ENCODE results near the gene VWA8.
"Not testable (repeated sequence)": the region's sequence is repeated elsewhere in the genome, so short reads cannot be mapped to it uniquely, and the experiment has no call there.

VWA8 gene

DNA sequence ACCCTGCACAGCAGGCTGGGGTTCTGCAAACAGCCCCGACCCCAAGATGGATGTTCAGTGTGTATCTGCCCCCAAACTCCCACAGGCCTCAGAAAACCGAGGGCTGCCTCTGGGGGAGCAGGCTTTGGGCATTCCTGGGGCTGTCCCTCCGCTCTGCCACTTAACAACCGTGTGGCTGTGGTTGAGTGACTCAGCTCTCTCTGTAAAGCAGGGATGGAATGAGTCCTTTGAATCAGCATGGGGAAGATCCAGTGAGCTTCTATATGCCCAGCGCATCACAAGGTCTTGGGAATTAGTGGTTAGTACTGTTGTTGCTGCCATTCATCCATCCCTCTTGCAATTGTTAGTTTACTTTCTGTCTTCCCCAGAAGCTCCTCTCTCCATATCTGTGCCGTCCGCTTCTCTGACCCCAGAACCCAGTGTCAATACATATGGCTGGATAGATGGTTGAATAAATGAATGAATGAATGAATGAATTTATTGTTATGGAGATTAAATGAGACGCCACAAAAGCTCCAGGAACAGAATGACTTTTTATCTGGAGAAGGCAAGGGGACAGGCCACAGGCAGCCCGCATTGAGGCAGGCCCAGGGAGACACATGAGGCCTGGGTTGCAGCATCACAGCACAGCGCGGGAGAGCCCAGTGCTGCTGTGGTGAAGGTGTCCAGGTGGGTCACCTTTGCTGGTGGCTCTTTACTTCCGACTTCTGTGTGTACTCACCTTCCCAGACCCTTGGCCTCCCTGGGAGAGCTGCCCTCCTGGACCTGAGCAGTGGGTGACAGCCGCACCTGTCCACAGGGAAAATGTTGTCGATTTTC is 414.3 kb downstream of the VWA8 start:
- no peak for DNase-seq

DNA sequence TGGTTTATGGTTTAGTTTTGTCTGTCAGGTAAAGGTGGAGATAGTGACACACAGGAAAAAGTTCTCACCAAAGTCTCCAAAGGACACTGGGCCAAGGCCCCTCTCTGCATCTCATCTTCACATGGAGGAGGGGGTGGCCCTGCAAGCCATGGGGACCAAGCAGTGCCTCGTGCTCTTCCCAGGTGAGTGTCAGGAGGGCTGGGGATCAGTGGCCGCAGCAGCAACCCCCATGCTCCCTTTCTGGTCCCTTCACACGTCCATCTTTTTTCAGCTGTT is 415.5 kb downstream of the VWA8 start:
- DNase-seq, result no peak

DNA sequence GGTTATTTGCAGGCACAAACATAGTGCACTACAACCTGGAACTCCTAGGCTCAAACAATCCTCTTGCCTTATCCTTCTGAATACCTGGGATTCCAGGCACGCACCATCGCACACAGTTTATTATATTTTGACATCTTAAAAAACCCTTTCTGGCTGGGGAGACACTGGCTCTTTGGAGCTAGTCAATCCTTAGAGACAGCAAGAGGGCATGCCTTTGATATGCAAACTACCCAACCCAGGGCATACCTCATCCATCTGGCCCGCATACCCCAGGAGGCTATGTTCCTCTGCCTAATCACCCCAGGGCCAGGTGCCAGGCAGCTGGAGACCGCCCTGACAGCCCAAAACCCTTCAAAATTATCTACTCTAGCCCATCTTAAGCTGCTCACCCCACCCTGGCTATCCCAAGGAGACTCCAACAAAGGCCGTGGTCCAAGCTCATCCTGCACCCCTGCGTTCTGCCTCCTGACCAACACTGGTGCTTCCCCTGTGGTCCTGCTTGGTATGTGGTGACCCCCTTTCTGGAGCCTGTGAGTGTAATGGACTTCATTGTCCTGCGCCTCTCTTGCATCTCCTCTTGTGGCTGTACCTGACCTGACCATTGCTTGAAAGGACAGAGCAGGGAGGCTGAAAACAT is 417.1 kb downstream of the VWA8 start:
- DNase-seq, result no peak

DNA sequence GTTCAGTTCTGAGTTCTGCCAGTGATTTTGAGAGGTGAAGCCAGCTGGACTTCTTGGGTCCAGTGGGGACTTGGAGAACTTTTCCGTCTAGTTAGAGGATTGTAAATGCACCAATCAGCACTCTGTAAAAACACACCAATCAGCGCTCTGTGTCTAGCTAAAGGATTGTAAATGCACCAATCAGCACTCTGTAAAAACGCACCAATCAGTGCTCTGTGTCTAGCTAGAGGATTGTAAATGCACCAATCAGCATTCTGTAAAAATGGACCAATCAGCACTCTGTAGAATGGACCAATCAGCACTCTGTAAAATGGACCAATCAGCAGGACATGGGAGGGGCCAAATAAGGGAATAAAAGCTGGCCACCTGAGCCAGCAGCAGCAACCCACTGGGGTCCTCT is 418.1 kb downstream of the VWA8 start:
- not testable (repeated sequence) for DNase-seq

DNA sequence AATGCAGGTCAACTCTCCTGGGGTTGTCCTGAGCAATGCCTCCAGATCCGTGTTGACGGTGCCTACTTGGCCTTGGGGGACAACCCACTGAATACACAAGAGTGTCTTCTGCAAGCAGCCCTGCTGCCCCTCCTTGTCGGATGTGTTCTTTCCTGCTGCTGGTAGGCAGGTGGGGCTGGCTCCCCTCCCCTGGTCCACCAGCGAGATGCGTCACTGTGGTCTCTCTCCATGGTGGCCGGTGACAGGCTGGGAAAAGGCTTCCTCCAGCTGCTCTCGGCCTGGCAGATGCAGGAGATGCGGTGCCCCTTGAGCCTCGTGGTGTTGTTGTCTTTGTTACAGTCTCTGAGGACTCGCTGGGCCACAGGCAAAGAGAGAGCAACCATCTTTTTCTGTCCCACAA is 418.6 kb downstream of the VWA8 start:
- no peak for DNase-seq

DNA sequence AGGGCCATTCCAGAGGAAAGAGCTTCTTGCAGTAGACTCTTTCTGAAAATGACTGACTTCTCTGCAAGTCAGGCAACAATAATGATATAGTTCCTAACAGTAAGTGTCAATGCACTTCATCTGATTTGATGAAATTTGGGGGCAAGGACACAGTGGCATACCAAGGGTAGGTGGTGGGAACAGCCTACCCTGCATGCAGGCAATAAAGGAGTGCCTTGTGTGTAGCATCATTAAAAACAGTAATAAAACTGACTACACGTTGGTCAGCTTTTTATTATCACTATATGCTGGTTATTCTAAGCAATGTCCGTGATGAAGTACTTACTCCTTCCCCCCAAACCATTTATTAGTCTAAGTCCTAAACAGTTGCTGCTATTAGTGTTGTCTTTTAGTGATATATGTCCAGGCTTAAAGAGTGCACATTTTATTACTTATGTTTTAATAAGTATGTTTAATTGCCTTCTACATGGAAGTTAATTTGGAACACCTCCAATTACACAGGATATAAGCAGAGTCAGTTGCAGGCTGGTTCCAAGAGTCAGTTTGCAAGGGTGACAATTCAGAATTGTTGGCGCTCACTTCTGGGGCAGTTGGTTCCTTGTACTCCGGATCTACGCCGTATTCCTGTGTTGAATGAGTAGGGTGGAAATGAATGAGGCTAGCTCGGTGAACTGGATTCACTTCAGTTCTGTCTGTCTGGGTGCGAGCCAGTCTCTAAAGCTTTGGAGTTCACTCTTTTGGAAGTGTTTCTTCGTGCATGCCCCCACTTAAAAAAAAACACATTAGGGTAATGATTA is 419.6 kb downstream of the VWA8 start:
- DNase-seq, result no peak

DNA sequence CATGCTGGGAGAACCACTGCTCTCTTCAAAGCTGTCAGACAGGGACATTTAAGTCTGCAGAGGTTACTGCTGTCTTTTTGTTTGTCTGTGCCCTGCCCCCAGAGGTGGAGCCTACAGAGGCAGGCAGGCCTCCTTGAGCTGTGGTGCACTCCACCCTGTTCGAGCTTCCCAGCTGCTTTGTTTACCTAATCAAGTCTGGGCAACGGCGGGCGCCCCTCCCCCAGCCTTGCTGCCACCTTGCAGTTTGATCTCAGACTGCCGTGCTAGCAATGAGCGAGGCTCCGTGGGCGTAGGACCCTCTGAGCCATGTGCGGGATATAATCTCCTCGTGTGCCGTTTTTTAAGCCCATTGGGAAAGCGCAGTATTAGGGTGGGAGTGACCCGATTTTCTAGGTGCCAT is 420.7 kb downstream of the VWA8 start:
- not testable (repeated sequence) for DNase-seq

DNA sequence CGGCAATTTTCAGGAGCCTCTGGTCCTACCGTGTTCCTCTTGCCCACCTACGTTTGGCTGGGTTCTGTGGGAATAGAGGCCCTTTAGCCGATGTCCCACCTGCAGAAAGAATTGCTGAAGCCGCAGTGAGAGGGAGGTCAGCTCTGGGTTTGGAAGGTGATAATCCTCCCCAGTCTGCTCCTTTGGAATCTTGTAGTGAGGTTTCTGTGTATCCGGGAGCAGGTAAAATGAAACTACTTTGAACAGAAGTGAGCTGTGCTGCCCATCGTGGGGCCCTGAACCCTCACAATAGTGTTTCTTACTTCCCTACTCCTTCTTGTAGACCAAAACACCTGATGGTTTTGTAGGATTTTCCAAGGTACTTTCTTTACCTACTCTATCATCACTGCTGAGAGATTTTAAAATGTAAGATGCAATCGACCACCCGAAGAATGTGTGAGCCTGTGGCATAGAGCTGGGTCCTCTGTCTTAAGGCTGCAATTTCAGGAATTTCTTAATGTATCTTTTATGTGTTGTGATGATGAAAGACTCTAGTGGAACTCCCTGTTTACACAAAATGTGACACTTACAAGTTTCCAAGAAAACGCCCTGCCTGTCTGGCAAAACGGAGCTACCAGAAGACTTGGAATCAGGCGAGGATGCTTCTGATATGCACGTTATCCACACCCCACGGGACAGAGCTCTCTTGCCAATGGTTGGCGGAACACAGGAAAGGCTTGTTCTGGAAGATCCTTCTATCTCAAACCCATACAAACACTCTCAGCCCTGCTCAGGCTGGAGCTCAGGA is 427.4 kb downstream of the VWA8 start:
- DNase-seq, result no peak

DNA sequence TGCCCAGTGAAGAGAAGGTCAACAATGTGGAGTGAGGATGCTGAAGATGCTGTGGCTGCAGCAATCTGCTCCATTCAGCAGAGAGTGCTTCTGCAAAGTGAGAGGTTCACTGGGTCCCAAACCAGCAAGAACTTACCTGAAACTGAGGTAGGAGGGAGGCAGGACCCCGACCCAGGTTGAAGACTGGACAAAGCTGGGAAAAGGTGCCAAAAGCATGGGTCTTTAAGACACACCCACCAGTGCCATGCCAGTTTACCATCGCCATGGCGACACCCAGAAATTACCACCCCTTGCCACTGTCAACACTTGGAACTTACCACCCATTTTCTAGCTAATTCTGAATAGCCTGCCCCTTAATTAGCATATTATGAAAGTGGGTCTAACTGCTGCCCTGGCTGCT is 432.9 kb downstream of the VWA8 start:
- DNase-seq, result no peak

DNA sequence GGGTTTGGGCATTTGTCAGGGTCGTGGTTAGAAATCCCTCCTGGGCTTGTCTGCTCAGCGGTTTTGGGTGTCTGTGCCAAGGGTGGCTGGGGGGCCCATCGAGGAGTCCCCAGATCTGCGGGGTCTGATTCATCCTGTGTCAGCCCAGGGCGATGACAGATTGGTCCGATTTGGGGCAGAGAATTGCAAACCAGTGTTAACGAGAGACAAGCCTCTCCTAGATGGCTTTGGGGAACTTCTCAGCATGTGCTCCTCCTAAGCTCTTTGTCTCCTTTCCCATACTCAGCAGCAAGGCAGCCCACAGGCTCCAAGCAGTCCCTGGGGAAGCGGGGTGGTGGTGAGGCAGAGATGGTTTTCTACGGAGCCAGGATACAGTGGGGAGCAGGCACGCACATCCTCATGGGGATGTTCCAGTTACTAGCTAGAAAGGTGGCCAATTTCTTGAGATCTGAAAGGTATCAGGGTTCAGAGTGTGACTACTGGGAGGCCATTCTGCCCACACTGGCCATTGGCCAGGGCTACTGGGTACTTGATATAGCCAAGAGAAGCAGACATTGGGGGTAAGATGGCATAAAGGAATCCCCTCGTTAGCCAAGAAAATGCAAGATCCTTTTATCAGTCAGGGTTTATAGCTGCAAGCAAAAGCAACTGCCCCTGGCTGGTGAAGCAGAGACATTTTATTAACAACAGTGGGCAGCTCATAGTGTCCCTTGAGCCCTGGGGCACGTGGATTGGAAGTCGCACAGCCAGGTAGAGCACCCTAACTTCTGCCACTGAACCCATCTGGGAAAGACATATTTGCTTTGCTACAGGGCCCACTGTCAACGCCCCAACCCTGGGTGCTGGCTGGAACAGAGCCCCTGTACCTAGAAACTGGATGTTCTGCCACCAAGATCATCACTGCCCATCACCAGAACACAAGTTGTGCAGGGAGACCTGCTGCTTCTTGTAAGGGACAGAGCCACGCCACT is 440.0 kb downstream of the VWA8 start:
- no peak for DNase-seq

DNA sequence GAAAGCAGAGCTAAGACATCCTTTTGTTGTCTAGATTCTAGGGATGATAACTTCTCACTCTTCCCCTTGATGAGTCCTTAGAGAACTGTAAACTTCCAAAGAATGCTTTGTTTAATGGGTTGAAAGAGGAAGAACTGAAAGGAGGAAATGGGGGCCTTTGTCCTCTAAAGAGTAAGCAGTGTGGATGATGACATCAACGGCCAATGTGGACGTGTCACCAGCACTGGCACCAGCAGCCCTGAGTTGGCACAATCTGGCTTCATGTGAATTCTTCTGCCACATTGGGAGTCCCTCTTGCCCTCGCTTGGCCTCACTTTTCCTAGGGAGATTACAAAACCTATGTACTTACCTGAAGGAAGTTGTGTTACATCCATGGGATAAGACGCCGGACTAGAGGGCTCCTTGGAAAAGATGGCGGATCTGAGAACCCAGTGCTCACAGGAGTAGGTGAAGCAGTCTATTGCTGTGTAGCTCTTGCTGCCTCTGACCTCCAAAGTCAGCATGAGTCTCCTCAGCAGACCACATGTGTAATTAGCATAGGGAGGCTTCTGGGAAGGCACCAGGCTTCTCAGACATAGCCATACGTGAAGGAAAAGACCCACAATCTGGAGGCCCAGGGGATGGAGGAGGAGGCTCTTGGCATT is 440.8 kb downstream of the VWA8 start:
- no peak for DNase-seq
